ENCODE data around the gene RABGGTB. TPM values are rescaled to one million over a fixed set of nuclear protein-coding genes. Genes with fewer than 3 reads are reported as not detected.
"Not testable (repeated sequence)": the region's sequence is repeated elsewhere in the genome, so short reads cannot be mapped to it uniquely, and the experiment has no call there.

RABGGTB gene
- total and polyA plus RNA-seq, 4 donors, result 60.7 to 99.9 (median 68.1) TPM

DNA sequence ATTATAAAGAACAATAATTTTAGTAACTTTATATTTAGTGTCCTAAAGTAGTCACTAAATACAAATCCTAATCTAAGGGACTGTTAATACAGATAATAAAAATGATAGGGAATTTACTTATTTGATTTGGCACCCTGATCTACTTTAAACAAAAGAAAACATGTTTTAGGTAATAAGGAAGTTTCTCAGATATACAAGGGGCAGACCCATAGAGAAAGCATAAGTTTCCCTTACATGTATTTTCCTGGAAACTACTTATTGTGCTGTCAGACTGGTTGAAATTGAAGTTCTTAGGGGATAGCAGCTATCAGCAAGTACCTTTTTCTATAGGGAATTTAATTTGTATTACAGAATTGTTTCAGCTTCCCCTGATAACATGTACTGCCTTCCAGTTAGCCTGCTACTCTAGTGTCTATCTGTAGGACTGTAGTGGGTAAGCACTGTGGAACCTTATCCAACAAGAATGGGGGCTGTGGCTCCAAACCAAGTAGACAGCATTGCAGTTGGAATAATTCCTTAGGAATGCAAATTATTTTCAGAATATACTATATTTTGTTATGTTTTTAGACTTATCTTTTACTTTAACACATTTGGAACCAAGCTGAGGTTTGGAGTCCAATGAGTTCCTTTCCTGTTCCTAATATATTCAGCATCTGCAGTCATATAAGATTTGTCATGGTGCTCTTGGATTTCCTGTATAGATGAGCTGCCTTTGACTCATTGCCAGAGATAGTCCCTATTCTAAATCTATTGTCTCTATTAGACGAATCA lies 25.3 kb downstream of the RABGGTB start:
- no peak for DNase-seq
- H3K27ac ChIP-seq (ENCODE audit: low read depth in 1 of 2, low read length in 1 of 2), result no peak overlapping the region
- TF ChIP-seq, protein P1, sequence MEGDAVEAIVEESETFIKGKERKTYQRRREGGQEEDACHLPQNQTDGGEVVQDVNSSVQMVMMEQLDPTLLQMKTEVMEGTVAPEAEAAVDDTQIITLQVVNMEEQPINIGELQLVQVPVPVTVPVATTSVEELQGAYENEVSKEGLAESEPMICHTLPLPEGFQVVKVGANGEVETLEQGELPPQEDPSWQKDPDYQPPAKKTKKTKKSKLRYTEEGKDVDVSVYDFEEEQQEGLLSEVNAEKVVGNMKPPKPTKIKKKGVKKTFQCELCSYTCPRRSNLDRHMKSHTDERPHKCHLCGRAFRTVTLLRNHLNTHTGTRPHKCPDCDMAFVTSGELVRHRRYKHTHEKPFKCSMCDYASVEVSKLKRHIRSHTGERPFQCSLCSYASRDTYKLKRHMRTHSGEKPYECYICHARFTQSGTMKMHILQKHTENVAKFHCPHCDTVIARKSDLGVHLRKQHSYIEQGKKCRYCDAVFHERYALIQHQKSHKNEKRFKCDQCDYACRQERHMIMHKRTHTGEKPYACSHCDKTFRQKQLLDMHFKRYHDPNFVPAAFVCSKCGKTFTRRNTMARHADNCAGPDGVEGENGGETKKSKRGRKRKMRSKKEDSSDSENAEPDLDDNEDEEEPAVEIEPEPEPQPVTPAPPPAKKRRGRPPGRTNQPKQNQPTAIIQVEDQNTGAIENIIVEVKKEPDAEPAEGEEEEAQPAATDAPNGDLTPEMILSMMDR (IDR thresholded peaks at IDR 0.05; ENCODE audit: control extremely low read depth, extremely low read depth), result no peak
- no peak overlapping the region for H3K9ac ChIP-seq (ENCODE audit: insufficient read depth in 1 of 2, low read length in 2 of 2)
- H3K9me3 ChIP-seq (ENCODE audit: control insufficient read depth in 4 of 4, insufficient read depth in 3 of 4, low read length in 3 of 4), result no peaks in the 10 kb centered on the region
- ATAC-seq (ENCODE audit: insufficient read depth, low FRiP score), result no peak
- no peak overlapping the region for H3K4me3 ChIP-seq
- no peaks in the 10 kb centered on the region for H3K36me3 ChIP-seq (ENCODE audit: control insufficient read depth in 4 of 4, insufficient read depth in 4 of 4, low read length in 4 of 4)
- H3K4me1 ChIP-seq (ENCODE audit: control insufficient read depth in 5 of 5, insufficient read depth in 5 of 5, low read length in 5 of 5), result no peaks in the 10 kb centered on the region
- 67 to 80% methylated on average over 1 of the region's 1 CpG for WGBS, 2 donors
- H3K27me3 ChIP-seq (ENCODE audit: control insufficient read depth in 3 of 3, insufficient read depth in 3 of 3, low read length in 2 of 3), result no peaks in the 10 kb centered on the region

DNA sequence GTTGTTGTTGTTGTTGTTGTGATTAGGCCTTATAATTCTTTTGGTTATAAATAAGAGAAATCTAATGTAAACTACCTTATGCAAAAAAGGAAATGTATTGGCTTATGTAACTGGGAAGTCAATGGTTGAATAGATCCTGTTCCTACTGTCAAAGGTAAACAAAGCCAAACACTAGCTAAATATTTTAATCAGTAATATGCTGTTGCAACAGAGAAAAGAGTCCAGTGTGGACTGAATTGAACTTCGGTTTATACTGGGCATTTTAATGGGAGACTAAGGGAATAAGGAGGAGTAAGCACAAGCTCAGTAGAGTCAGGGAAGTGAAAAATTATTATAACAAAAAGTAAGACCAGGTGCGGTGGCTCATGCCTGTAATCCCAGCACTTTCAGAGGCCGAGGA lies 26.0 kb downstream of the RABGGTB start:
- H3K9me3 ChIP-seq (ENCODE audit: control insufficient read depth in 4 of 4, insufficient read depth in 3 of 4, low read length in 3 of 4), result no peaks in the 10 kb centered on the region
- no peaks in the 10 kb centered on the region for H3K27me3 ChIP-seq (ENCODE audit: control insufficient read depth in 3 of 3, insufficient read depth in 3 of 3, low read length in 2 of 3)
- H3K27ac ChIP-seq (ENCODE audit: low read depth in 1 of 2, low read length in 1 of 2), result no peak overlapping the region
- H3K36me3 ChIP-seq (ENCODE audit: control insufficient read depth in 4 of 4, insufficient read depth in 4 of 4, low read length in 4 of 4), result no peaks in the 10 kb centered on the region
- DNase-seq (no peak), ATAC-seq (ENCODE audit: insufficient read depth, low FRiP score) (no peak)
- no peak overlapping the region for H3K4me3 ChIP-seq
- no peaks in the 10 kb centered on the region for H3K4me1 ChIP-seq (ENCODE audit: control insufficient read depth in 5 of 5, insufficient read depth in 5 of 5, low read length in 5 of 5)
- 63 to 88% methylated on average over 3 of the region's 3 CpGs for WGBS, 2 donors
- TF ChIP-seq, protein P1 (IDR thresholded peaks at IDR 0.05; ENCODE audit: control extremely low read depth, extremely low read depth), result no peak
- no peak overlapping the region for H3K9ac ChIP-seq (ENCODE audit: insufficient read depth in 1 of 2, low read length in 2 of 2)

DNA sequence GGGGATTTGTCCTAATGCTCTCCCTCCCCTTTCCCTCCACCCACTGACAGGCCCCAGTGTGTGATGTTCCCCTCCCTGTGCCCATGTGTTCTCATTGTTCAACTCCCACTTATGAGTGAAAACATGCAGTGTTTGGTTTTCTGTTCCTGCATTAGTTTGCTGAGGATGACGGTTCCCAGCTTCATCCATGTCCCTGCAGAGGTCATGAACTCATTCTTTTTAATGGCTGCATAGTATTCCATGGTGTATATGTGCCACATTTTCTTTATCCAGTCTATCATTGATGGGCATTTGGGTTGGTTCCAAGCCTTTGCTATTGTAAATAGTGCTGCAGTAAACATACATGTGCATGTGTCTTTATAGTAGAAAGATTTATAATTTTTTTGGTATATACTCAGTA lies 37.5 kb downstream of the RABGGTB start:
- H3K9me3 ChIP-seq (ENCODE audit: control insufficient read depth in 4 of 4, insufficient read depth in 3 of 4, low read length in 3 of 4); ATAC-seq (ENCODE audit: insufficient read depth, low FRiP score); H3K4me3 ChIP-seq; H3K9ac ChIP-seq (ENCODE audit: insufficient read depth in 1 of 2, low read length in 2 of 2); DNase-seq; H3K36me3 ChIP-seq (ENCODE audit: control insufficient read depth in 4 of 4, insufficient read depth in 4 of 4, low read length in 4 of 4); H3K27ac ChIP-seq (ENCODE audit: low read depth in 1 of 2, low read length in 1 of 2); H3K4me1 ChIP-seq (ENCODE audit: control insufficient read depth in 5 of 5, insufficient read depth in 5 of 5, low read length in 5 of 5); H3K27me3 ChIP-seq (ENCODE audit: control insufficient read depth in 3 of 3, insufficient read depth in 3 of 3, low read length in 2 of 3): not testable (repeated sequence)
- WGBS, 2 donors, result 76 to 92% methylated on average over 1 of the region's 1 CpG

DNA sequence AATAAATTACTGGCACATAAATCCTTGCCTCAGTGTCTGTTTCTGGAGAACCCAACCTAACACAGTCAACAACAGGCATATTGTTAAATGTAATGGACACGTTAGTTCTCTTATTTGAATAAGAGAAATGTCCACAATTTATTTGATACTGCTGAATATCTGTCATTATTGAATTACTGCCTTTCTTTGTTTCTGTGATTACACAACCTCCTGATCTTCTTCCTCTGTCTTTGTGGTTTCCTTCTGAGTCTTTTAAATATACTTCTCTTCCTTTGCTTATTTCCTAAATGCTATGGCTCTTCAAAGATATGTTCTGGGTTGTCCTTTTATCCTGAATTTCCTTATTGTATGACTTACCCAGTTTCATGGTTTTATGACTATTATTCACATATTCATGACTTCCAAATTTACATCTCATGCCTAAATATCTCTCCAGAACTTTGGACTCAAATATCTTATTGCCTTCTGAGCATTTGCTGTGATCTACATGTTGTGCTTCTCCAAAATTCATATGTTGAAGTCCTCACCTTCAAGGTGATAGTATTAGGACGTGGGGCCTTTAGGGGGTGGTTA lies 50.6 kb downstream of the RABGGTB start:
- TF ChIP-seq, protein P1 (IDR thresholded peaks at IDR 0.05; ENCODE audit: control extremely low read depth, extremely low read depth), result no peak
- Histone ChIP-seq H3K4me3 (no peak overlapping the region), H3K9me3 (ENCODE audit: control insufficient read depth in 4 of 4, insufficient read depth in 3 of 4, low read length in 3 of 4) (no peaks in the 10 kb centered on the region), H3K4me1 (ENCODE audit: control insufficient read depth in 5 of 5, insufficient read depth in 5 of 5, low read length in 5 of 5) (no peaks in the 10 kb centered on the region), H3K27ac (ENCODE audit: low read depth in 1 of 2, low read length in 1 of 2) (no peak overlapping the region), H3K36me3 (ENCODE audit: control insufficient read depth in 4 of 4, insufficient read depth in 4 of 4, low read length in 4 of 4) (no peaks in the 10 kb centered on the region), H3K27me3 (ENCODE audit: control insufficient read depth in 3 of 3, insufficient read depth in 3 of 3, low read length in 2 of 3) (no peaks in the 10 kb centered on the region), H3K9ac (ENCODE audit: insufficient read depth in 1 of 2, low read length in 2 of 2) (no peak overlapping the region)
- DNase-seq, result no peak
- 51 to 56% methylated on average over 2 of the region's 2 CpGs for WGBS, 2 donors
- ATAC-seq (ENCODE audit: insufficient read depth, low FRiP score), result no peak

Measured in lung (tissue), 12 donors.